Activated CD8-positive, alpha-beta memory T cell treated with anti-CD3 and anti-CD28 coated beads, Interleukin-2, amount 50 U/mL, for 48 hours (primary cell): ENCODE measurements around the gene PRTN3.
A peak's percentile ranks its signal among the peaks of the same experiment; 100 is the strongest.
"Not testable (repeated sequence)": the region's sequence is repeated elsewhere in the genome, so short reads cannot be mapped to it uniquely, and the experiment has no call there.

Experiments
- DNase-seq: peaks from one replicate; pipeline ENCODE4 v3.0.0-alpha.2; 2020

Gene PRTN3

GRCh38 chr19:868458-869244 is 27.9 kb downstream of the PRTN3 start:
- no peak for DNase-seq

GRCh38 chr19:869245-870177 is 28.7 kb downstream of the PRTN3 start:
- DNase-seq, result no peak

GRCh38 chr19:870314-870713 is 29.5 kb downstream of the PRTN3 start:
- no peak for DNase-seq

GRCh38 chr19:870963-871401 is 30.2 kb downstream of the PRTN3 start:
- no peak for DNase-seq

GRCh38 chr19:871446-872265 is 30.9 kb downstream of the PRTN3 start:
- DNase-seq, result peak; percentile 74

- DNase-seq, result peak; percentile 87
Measured at GRCh38 chr19:872266-872951, 31.6 kb downstream of the PRTN3 start.

GRCh38 chr19:873084-873483 is 32.3 kb downstream of the PRTN3 start:
- peak; percentile 77 for DNase-seq

GRCh38 chr19:873561-874041 is 32.8 kb downstream of the PRTN3 start:
- DNase-seq, result no peak

GRCh38 chr19:875265-875879 is 34.6 kb downstream of the PRTN3 start:
- no peak for DNase-seq

GRCh38 chr19:876089-876488 is 35.3 kb downstream of the PRTN3 start:
- DNase-seq, result no peak

GRCh38 chr19:876780-877314 is 36.0 kb downstream of the PRTN3 start:
- DNase-seq, result no peak

- DNase-seq, result not testable (repeated sequence)
Measured at GRCh38 chr19:877992-878660, 37.3 kb downstream of the PRTN3 start.

- DNase-seq, result not testable (repeated sequence)
Measured at GRCh38 chr19:878751-879561, 38.2 kb downstream of the PRTN3 start.

- DNase-seq, result no peak
Measured at GRCh38 chr19:879711-880438, 39.1 kb downstream of the PRTN3 start.

GRCh38 chr19:881385-882071 is 40.7 kb downstream of the PRTN3 start:
- no peak for DNase-seq

- DNase-seq, result no peak
Measured at GRCh38 chr19:882871-883497, 42.2 kb downstream of the PRTN3 start.

- DNase-seq, result no peak
Measured at GRCh38 chr19:883661-884211, 42.9 kb downstream of the PRTN3 start.
